GM12878 (cell line): ENCODE results near the gene COX6B1. TPM values are rescaled to one million over a fixed set of nuclear protein-coding genes. Genes with fewer than 3 reads are reported as not detected.

Experiments used
- ATAC-seq: fragments of 200-7000 bp; cut with Tn5 transposase; 3 replicates; pipeline ENCODE4 v1.9.1; 2020; ENCODE audit warnings: mild to moderate bottlenecking, moderate library complexity
- Bru-seq: library from RNA; stranded (reverse); fragments of 400-500 nt; gene quantifications from one replicate; lab custom pipeline; 2021; lab: Mats Ljungman, UMichigan
- BruChase-seq, 2 experiments: library from RNA; stranded (reverse); fragments of 400-500 nt; gene quantifications; one replicate each; lab custom pipeline; 2021; lab: Mats Ljungman, UMichigan
- BruUV-seq: library from RNA; stranded (reverse); fragments of 400-500 nt; replicated peaks from 2 replicates; lab custom pipeline; 2021; lab: Mats Ljungman, UMichigan
- CTCF ChIA-PET: fragments of 300-600 bp; sonication (Branson Sonifier 250); formaldehyde crosslinking; extraction: SDS; loops from one replicate; lab custom pipeline; 2021; ENCODE audit warnings: inconsistent platforms; lab: Yijun Ruan, JAX
- POLR2A ChIA-PET: fragments of 350-600 bp; formaldehyde crosslinking; extraction: SDS; loops from one replicate; lab custom pipeline; 2021; ENCODE audit warnings: inconsistent platforms; lab: Charles Lee
- RAD21 ChIA-PET: fragments of 300-600 bp; sonication (Branson Sonifier 250); formaldehyde crosslinking; loops from one replicate; lab custom pipeline; 2023; ENCODE audit warnings: antibody characterized with exemption; ENCODE audit not compliant: unreplicated experiment; lab: Charles Lee
- SMC1A ChIA-PET: fragments of 300-600 bp; sonication (Branson Sonifier 250); formaldehyde crosslinking; loops from one replicate; lab custom pipeline; 2023; ENCODE audit not compliant: unreplicated experiment, uncharacterized antibody; lab: Charles Lee
- DNase-seq: peaks from one replicate; pipeline ENCODE4 v3.0.0-alpha.2; 2011; ENCODE audit warnings: low read depth, low spot score
- FAIRE-seq: peaks from 3 replicates; lab custom pipeline; 2011; peaks lifted over from hg19 to GRCh38; lab: Jason Lieb, UNC
- H2AFZ ChIP-seq: 2 replicates; pipeline ENCODE4 v1.6.0; 2011; ENCODE audit warnings: low read depth, low read length, control low read depth; ENCODE audit not compliant: control insufficient read depth
- H3K27ac ChIP-seq: 2 replicates; pipeline ENCODE4 v1.5.1; 2011; ENCODE audit warnings: control low read depth; ENCODE audit not compliant: control insufficient read depth, insufficient read depth
- H3K27me3 ChIP-seq, 2 experiments: replicated peaks in 1 of 2; 2 replicates each; pipeline versions ENCODE4 v1.6.0 to v1.6.1; 2011; ENCODE audit warnings: low read length in 1 of 2; ENCODE audit not compliant: control insufficient read depth in 2 of 2, insufficient read depth in 2 of 2
- H3K36me3 ChIP-seq, 2 experiments: 2 replicates each; pipeline ENCODE4 v1.5.1; 2011; ENCODE audit warnings: low read length in 1 of 2; ENCODE audit not compliant: control insufficient read depth in 2 of 2, insufficient read depth in 2 of 2
- H3K4me1 ChIP-seq: 2 replicates; pipeline ENCODE4 v1.6.1; 2011; ENCODE audit warnings: mild to moderate bottlenecking, low read length, moderate library complexity, mixed read lengths; ENCODE audit not compliant: control insufficient read depth, insufficient read depth
- H3K4me2 ChIP-seq: 2 replicates; pipeline ENCODE4 v1.6.0; 2011; ENCODE audit warnings: control low read depth; ENCODE audit not compliant: control insufficient read depth, insufficient read depth
- H3K4me3 ChIP-seq: fragments of 200-600 bp; sonication (generic); 2 replicates; pipeline ENCODE4 v1.5.1; 2016
- H3K79me2 ChIP-seq: 2 replicates; pipeline ENCODE4 v1.6.0; 2011; ENCODE audit warnings: low read length; ENCODE audit not compliant: control insufficient read depth, insufficient read depth
- H3K9ac ChIP-seq: 2 replicates; pipeline ENCODE4 v1.8.0; 2011; ENCODE audit warnings: low read length, control low read depth, mixed read lengths; ENCODE audit not compliant: control insufficient read depth, insufficient read depth
- H3K9me3 ChIP-seq: replicated peaks from 3 replicates; pipeline ENCODE4 v1.5.1; 2011; ENCODE audit warnings: mild to moderate bottlenecking, low read length; ENCODE audit not compliant: control insufficient read depth, insufficient read depth
- H4K20me1 ChIP-seq: 2 replicates; pipeline ENCODE4 v1.6.0; 2011; ENCODE audit not compliant: control insufficient read depth, insufficient read depth
- CEBPB ChIP-seq, 2 experiments: fragments of 150-350 bp in 1 of 2; IDR thresholded peaks; 2 replicates each; pipeline ENCODE4 v1.6.1; 2012 to 2014; ENCODE audit warnings: low read depth in 2 of 2, low read length in 2 of 2, borderline replicate concordance in 1 of 2, inconsistent platforms in 1 of 2
- NFIC ChIP-seq: IDR thresholded peaks from 2 replicates; pipeline ENCODE4 v1.6.1; 2012; ENCODE audit warnings: low read depth, mild to moderate bottlenecking, inconsistent platforms, low read length, moderate library complexity
- NFYB ChIP-seq: IDR thresholded peaks from 2 replicates; pipeline ENCODE4 v1.6.1; 2011; ENCODE audit warnings: low read depth, mild to moderate bottlenecking, low read length, improper control_type of control experiment, moderate library complexity; ENCODE audit not compliant: insufficient read depth
- NR2C1 ChIP-seq: fragments of 450-650 bp; IDR thresholded peaks from 2 replicates; pipeline ENCODE4 v1.6.1; 2017; ENCODE audit warnings: antibody characterized with exemption, mild to moderate bottlenecking, moderate library complexity
- NR2C2 ChIP-seq: IDR thresholded peaks from 2 replicates; pipeline ENCODE4 v1.6.1; 2011; ENCODE audit warnings: borderline replicate concordance, low read depth; ENCODE audit not compliant: control insufficient read depth, insufficient read length
- PAX5 ChIP-seq: IDR thresholded peaks from 2 replicates; pipeline ENCODE4 v1.6.1; 2011; ENCODE audit warnings: low read depth, low read length, borderline replicate concordance
- POLR2AphosphoS2 ChIP-seq: IDR thresholded peaks from 2 replicates; pipeline ENCODE4 v1.6.1; 2011; ENCODE audit warnings: low read depth, mild to moderate bottlenecking, low read length, improper control_type of control experiment, moderate library complexity
- WGBS: methylation state at CpG from one replicate; pipeline ENCODE4 v1.1.6; 2016; ENCODE audit warnings: low lambda C conversion rate; ENCODE audit not compliant: insufficient replicate concordance, insufficient coverage; ENCODE audit errors: missing lambda C conversion rate; 5-methylcytosine and 5-hydroxymethylcytosine counted together
- in situ Hi-C: fragments of 300-500 bp; cut with MboI; formaldehyde crosslinking; loops from 9 replicates; pipeline ENCODE4 v1.14.3; 2018; ENCODE audit warnings: mixed read lengths
- intact Hi-C: fragments of 100-400 bp; cut with micrococcal nuclease; formaldehyde crosslinking; loops from one replicate; pipeline ENCODE4 v1.14.2; 2022; ENCODE audit not compliant: unreplicated experiment
- long read RNA-seq, 2 experiments: library from polyadenylated mRNA; unstranded; transcript quantifications; one replicate each; pipeline ENCODE4 v2.0.0, GENCODE V29; 2019 to 2020
- polyA minus RNA-seq, 3 experiments: library from RNA; depleted of rRNA, polyadenylated mRNA; stranded (reverse); fragments of >200 nt; gene quantifications; 2 replicates each; pipeline ENCODE4 v1.2.3, GENCODE V29; 2011
- polyA plus RNA-seq, 11 experiments: library from polyadenylated mRNA; depleted of rRNA in 4 of 11; unstranded in 6 of 11; stranded (reverse) in 5 of 11; fragments of >200 nt; fragmentation: Nextera tagmentation in 4 of 11; fragmentation: Illumina TruSeq in 1 of 11; extraction: Ambion mirVana in 4 of 11; extraction: Trizol in 1 of 11; gene quantifications; 1 replicate in 1 of 11; 2 replicates in 10 of 11; pipeline versions ENCODE4 v1.2.1 to v1.2.3, GENCODE V29; 2011 to 2016; ENCODE audit warnings: inconsistent platforms in 2 of 11, missing spikeins in 2 of 11, low read depth in 1 of 11
- total RNA-seq, 4 experiments: library from RNA; depleted of rRNA in 3 of 4; stranded (reverse); fragments of >200 nt in 3 of 4; fragmentation: Illumina TruSeq in 1 of 4; extraction: Trizol in 1 of 4; gene quantifications; 2 replicates each; pipeline versions ENCODE4 v1.2.1 to v1.2.3, GENCODE V29; 2013 to 2021
- TF ChIP-seq, protein P1 (sequence below): fragments of 450-650 bp; IDR thresholded peaks from 2 replicates; pipeline ENCODE4 v1.6.1; 2018; ENCODE audit warnings: borderline replicate concordance, mild to moderate bottlenecking; ENCODE audit not compliant: partially characterized antibody
- TF ChIP-seq, protein P2 (sequence below): fragments of 450-650 bp; formaldehyde crosslinking; IDR thresholded peaks from 2 replicates; pipeline ENCODE4 v1.5.0; 2022; ENCODE audit warnings: mild to moderate bottlenecking, missing genetic modification characterization

COX6B1 gene, protein sequence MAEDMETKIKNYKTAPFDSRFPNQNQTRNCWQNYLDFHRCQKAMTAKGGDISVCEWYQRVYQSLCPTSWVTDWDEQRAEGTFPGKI
- total RNA-seq (2013; cell fraction: nucleolus; rRNA removed) = 26.2 and 31.4 TPM in 2 replicates
- 813 and 819 TPM in 2 replicates for total RNA-seq (2014; rRNA removed)
- total RNA-seq (2014; rRNA removed; fragmentation: Illumina TruSeq; extraction: Trizol) = 691 and 694 TPM in 2 replicates
- total RNA-seq (2021) = 500 and 540 TPM in 2 replicates
- polyA plus RNA-seq (2011; ENCODE audit: low read depth) = 4,084 TPM
- 503 and 834 TPM in 2 replicates for polyA plus RNA-seq (2011; rRNA removed)
- polyA plus RNA-seq (2011; cell fraction: cytosol; rRNA removed) = 1,324 and 1,457 TPM in 2 replicates
- 484 and 641 TPM in 2 replicates for polyA plus RNA-seq (2011; cell fraction: nucleus; rRNA removed)
- 618 and 662 TPM in 2 replicates for polyA plus RNA-seq (2012)
- 764 and 890 TPM in 2 replicates for polyA plus RNA-seq (2014; fragmentation: Illumina TruSeq; extraction: Trizol)
- polyA plus RNA-seq (2014; fragmentation: Nextera tagmentation; extraction: Ambion mirVana) = 1,000 to 10,000 TPM; 1,597 to 1,700 TPM
- polyA plus RNA-seq (2014; rRNA removed) = 822 and 846 TPM in 2 replicates
- polyA plus RNA-seq (2016; fragmentation: Nextera tagmentation; extraction: Ambion mirVana) = 100 to 1,000 TPM; 912 to 984 TPM
- 735 and 1,037 TPM in 2 replicates for polyA minus RNA-seq (2011; rRNA and poly(A)+ RNA removed)
- 165 and 167 TPM in 2 replicates for polyA minus RNA-seq (2011; cell fraction: cytosol; rRNA and poly(A)+ RNA removed)
- polyA minus RNA-seq (2011; cell fraction: nucleus; rRNA and poly(A)+ RNA removed) = 91.8 and 103 TPM in 2 replicates
- percentile 89 among the genes with signal in this experiment for Bru-seq, nascent RNA
- BruChase-seq, experiment 1, labeled RNA remaining after a 6-hour chase = percentile 92 among the genes with signal in this experiment
- BruChase-seq, experiment 2, labeled RNA remaining after a 2-hour chase = percentile 85 among the genes with signal in this experiment
- long read RNA-seq, experiment 1, transcript COX6B1-201 (4 exons, 667 nt) = major isoform, 285 of 297 reads
- long read RNA-seq, experiment 1, partial matches to known transcripts = 3 of 297 reads
- long read RNA-seq, experiment 1, other reads (novel, unspliced or antisense) = 9 of 297 reads
- long read RNA-seq, experiment 2, transcript COX6B1-201 (4 exons, 667 nt) = major isoform, 500 of 512 reads
- long read RNA-seq, experiment 2, partial matches to known transcripts = 3 of 512 reads
- long read RNA-seq, experiment 2, other reads (novel, unspliced or antisense) = 9 of 512 reads

DNA sequence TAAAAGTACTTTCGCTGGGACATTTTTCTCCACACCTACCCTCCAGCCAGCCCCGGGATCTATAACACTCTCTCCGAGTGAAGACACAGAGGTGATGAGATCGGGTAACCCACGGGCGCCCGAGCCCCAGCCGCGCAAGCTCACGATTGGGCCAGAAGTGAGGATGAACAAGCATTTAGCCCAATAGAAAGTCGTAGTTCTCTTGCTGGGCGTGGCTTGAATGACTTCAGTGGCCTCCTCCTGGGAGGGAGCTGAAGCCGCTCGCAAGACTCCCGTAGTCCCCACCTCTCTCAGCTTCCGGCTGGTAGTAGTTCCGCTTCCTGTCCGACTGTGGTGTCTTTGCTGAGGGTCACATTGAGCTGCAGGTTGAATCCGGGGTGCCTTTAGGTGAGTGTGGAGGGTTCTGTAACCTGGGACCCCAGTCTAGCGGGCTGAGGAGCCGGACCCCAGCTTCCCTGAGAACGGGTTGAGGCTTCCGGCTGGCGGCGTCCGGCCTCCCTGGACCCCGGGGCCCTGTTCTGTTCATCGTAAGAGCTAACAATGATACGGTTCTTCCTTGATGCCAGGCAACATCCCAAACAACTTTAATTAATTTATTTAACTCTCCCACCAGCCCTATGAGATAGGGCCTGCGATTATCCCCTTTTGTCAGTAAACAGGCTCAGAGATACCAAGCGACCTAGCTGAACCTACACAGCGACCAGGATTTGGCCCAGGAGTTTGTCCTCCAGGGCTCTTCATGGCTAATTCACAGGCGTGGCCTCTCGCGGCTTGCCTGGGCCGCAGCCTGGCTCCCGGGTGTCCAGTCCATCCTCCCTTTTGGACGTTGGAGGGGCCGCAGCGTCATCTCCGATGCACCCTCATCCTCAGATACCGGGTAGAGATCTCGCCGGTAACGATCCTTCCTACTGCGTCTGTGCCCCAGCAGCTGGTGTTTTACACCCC is at the start of gene COX6B1:
Gene COX6B1, plus strand, starts transcription at position 307 of the 945 bp plus-strand sequence. CDS start 2,921 bp downstream, outside the sequence.
- CTCF ChIA-PET = interaction anchor here (0.6 to 1.4 kb wide), 6 partner anchors 38 to 138 kb away, joined by 3 to 9 read pairs (median 5); partner anchors contain the start of gene LIN37
- in situ Hi-C loops = no loop called here
- SMC1A ChIA-PET = interaction anchor here (0.7 to 1.5 kb wide), 6 partner anchors 13 to 100 kb away, joined by 3 to 7 read pairs (median 4); no protein-coding TSS in a partner anchor
- Histone ChIP-seq H3K36me3 (peaks cover 0 to 4% of the 10 kb centered on the region in 2 experiments; a peak in 3 of 4 replicates), H3K4me3 (peak within 1 kb of the TSS; percentile 99), H3K27ac (peak within 1 kb of the TSS; percentile 85), H3K4me1 (peaks cover 11% of the 10 kb centered on the region), H4K20me1 (no peaks in the 10 kb centered on the region; the same call in 1 of the 2 replicates), H2AFZ (peak within 1 kb of the TSS; percentile 68), H3K9me3 (no peaks in the 10 kb centered on the region), H3K9ac (peak within 1 kb of the TSS; percentile 94), H3K4me2 (peak within 1 kb of the TSS; percentile 93), H3K79me2 (peaks cover 26% of the 10 kb centered on the region), H3K27me3 (no peaks in the 10 kb centered on the region)
- peak; percentile 91 for FAIRE-seq
- WGBS = 1% methylated on average over 46 of the region's 46 CpGs
- POLR2A ChIA-PET = interaction anchor here (0.6 to 2.3 kb wide), 19 partner anchors 9 to 264 kb away, joined by 3 to 14 read pairs (median 4); partner anchors contain the start of genes HAUS5 and LIN37
- RAD21 ChIA-PET = interaction anchor here (0.9 to 1.4 kb wide), 12 partner anchors 25 to 270 kb away, joined by 3 to 9 read pairs (median 3); partner anchors contain the start of genes HAUS5, PSENEN and U2AF1L4
- BruUV-seq = TSS peak; percentile 91
- intact Hi-C loops = no loop called here
- peak; percentile 77 for ATAC-seq
- peak; percentile 96 for DNase-seq
- TF ChIP-seq POLR2AphosphoS2 (peak; percentile 76; the same call in 1 of the 2 replicates), NFYB (peak; percentile 99), NFIC (no peak), NR2C2 (no peak), NR2C1 (peak; percentile 28; the same call in 1 of the 2 replicates), PAX5 (peak; percentile 42; the same call in 1 of the 2 replicates), CEBPB (IDR thresholded peaks at IDR 0.05; ENCODE audit: borderline replicate concordance in 1 of 2, low read depth in 2 of 2, low read length in 2 of 2) (no peak)
- TF ChIP-seq, protein P1, sequence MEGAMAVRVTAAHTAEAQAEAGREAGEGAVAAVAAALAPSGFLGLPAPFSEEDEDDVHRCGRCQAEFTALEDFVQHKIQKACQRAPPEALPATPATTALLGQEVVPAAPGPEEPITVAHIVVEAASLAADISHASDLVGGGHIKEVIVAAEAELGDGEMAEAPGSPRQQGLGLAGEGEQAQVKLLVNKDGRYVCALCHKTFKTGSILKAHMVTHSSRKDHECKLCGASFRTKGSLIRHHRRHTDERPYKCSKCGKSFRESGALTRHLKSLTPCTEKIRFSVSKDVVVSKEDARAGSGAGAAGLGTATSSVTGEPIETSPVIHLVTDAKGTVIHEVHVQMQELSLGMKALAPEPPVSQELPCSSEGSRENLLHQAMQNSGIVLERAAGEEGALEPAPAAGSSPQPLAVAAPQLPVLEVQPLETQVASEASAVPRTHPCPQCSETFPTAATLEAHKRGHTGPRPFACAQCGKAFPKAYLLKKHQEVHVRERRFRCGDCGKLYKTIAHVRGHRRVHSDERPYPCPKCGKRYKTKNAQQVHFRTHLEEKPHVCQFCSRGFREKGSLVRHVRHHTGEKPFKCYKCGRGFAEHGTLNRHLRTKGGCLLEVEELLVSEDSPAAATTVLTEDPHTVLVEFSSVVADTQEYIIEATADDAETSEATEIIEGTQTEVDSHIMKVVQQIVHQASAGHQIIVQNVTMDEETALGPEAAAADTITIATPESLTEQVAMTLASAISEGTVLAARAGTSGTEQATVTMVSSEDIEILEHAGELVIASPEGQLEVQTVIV = no peak
- TF ChIP-seq, protein P2, sequence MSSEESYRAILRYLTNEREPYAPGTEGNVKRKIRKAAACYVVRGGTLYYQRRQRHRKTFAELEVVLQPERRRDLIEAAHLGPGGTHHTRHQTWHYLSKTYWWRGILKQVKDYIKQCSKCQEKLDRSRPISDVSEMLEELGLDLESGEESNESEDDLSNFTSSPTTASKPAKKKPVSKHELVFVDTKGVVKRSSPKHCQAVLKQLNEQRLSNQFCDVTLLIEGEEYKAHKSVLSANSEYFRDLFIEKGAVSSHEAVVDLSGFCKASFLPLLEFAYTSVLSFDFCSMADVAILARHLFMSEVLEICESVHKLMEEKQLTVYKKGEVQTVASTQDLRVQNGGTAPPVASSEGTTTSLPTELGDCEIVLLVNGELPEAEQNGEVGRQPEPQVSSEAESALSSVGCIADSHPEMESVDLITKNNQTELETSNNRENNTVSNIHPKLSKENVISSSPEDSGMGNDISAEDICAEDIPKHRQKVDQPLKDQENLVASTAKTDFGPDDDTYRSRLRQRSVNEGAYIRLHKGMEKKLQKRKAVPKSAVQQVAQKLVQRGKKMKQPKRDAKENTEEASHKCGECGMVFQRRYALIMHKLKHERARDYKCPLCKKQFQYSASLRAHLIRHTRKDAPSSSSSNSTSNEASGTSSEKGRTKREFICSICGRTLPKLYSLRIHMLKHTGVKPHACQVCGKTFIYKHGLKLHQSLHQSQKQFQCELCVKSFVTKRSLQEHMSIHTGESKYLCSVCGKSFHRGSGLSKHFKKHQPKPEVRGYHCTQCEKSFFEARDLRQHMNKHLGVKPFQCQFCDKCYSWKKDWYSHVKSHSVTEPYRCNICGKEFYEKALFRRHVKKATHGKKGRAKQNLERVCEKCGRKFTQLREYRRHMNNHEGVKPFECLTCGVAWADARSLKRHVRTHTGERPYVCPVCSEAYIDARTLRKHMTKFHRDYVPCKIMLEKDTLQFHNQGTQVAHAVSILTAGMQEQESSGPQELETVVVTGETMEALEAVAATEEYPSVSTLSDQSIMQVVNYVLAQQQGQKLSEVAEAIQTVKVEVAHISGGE = no peak
